Transverse colon (tissue), 3 donors: ENCODE measurements around the gene C10orf95.

Source experiments
- EP300 ChIP-seq: sonication (generic); formaldehyde crosslinking; IDR thresholded peaks from one replicate; pipeline ENCODE4 v1.6.1; 2017; ENCODE audit warnings: antibody characterized with exemption, low read depth
- POLR2A ChIP-seq: fragments of 450-650 bp; IDR thresholded peaks from one replicate; pipeline ENCODE4 v1.6.1; 2016; ENCODE audit warnings: antibody characterized with exemption, mild to moderate bottlenecking, moderate library complexity
- TF ChIP-seq, protein P1 (sequence below), 5 experiments: fragments of 200-600 bp in 3 of 5; fragments of 450-650 bp in 2 of 5; sonication (generic) in 3 of 5; IDR thresholded peaks; 1 replicate in 2 of 5; 2 replicates in 3 of 5; pipeline ENCODE4 v1.5.1; 2016 to 2017; ENCODE audit warnings: antibody characterized with exemption in 5 of 5, inconsistent platforms in 3 of 5, mild to moderate bottlenecking in 2 of 5, moderate library complexity in 1 of 5

DNA sequence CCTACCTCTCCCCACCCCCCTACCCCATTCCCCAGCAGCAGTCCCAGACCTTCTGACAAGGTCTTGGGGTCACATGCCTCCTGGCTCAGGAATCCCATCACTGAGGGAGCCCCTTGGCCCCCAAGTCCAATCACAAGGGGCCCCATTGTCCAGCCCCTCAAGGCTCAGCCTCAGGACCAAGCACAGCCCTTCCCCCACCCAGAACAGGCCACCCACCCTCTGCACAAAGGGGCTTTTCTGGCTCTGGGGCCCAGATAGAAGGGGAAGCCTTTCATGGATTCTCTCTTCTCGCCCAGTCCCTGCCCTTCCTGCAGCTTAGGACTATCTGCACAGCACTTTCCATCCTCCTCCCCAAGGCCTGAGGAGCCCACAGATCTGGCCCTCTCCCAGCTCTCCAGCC is 25.9 kb downstream of the C10orf95 start:
- TF ChIP-seq, protein P1, sequence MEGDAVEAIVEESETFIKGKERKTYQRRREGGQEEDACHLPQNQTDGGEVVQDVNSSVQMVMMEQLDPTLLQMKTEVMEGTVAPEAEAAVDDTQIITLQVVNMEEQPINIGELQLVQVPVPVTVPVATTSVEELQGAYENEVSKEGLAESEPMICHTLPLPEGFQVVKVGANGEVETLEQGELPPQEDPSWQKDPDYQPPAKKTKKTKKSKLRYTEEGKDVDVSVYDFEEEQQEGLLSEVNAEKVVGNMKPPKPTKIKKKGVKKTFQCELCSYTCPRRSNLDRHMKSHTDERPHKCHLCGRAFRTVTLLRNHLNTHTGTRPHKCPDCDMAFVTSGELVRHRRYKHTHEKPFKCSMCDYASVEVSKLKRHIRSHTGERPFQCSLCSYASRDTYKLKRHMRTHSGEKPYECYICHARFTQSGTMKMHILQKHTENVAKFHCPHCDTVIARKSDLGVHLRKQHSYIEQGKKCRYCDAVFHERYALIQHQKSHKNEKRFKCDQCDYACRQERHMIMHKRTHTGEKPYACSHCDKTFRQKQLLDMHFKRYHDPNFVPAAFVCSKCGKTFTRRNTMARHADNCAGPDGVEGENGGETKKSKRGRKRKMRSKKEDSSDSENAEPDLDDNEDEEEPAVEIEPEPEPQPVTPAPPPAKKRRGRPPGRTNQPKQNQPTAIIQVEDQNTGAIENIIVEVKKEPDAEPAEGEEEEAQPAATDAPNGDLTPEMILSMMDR (IDR thresholded peaks at IDR 0.05) = no peak
- no peak for TF ChIP-seq POLR2A
- TF ChIP-seq EP300 = no peak
